Measurements from ENCODE around the gene ENKD1.

ENKD1 gene

GRCh38 chr16:67655363-67655762 is 11.2 kb downstream of the ENKD1 start:
- TF ChIP-seq POLR2A (IDR thresholded peaks at IDR 0.05; ENCODE audit: low read length) = no peak

GRCh38 chr16:67654403-67654911 is 12.1 kb downstream of the ENKD1 start:
- no peak for TF ChIP-seq POLR2A (IDR thresholded peaks at IDR 0.05; ENCODE audit: low read length)
- TF ChIP-seq GATA1 (IDR thresholded peaks at IDR 0.05; ENCODE audit: low read depth, low read length) = no peak

More at GRCh38 chr16:67655363-67655762, 11.2 kb downstream of the ENKD1 start:
- no peak for DNase-seq

GRCh38 chr16:67653789-67654402 is 12.7 kb downstream of the ENKD1 start:
- TF ChIP-seq POLR2A (IDR thresholded peaks at IDR 0.05; ENCODE audit: low read length) = no peak
- no peak for TF ChIP-seq GATA1 (IDR thresholded peaks at IDR 0.05; ENCODE audit: low read depth, low read length)
- no peak for DNase-seq

More at GRCh38 chr16:67654403-67654911, 12.1 kb downstream of the ENKD1 start:
- DNase-seq = no peak

- DNase-seq = no peak
- TF ChIP-seq POLR2A (IDR thresholded peaks at IDR 0.05; ENCODE audit: low read length) = no peak
- TF ChIP-seq GATA1 (IDR thresholded peaks at IDR 0.05; ENCODE audit: low read depth, low read length) = no peak
These were observed 13.3 kb downstream of the ENKD1 start for GRCh38 chr16:67653128-67653788.

GRCh38 chr16:67652578-67653127 is 13.9 kb downstream of the ENKD1 start:
- DNase-seq = peak; percentile 65 to 74
- no peak for TF ChIP-seq GATA1 (IDR thresholded peaks at IDR 0.05; ENCODE audit: low read depth, low read length)
- no peak for TF ChIP-seq POLR2A (IDR thresholded peaks at IDR 0.05; ENCODE audit: low read length)

- no peak for TF ChIP-seq GATA1 (IDR thresholded peaks at IDR 0.05; ENCODE audit: low read depth, low read length)
- TF ChIP-seq POLR2A (IDR thresholded peaks at IDR 0.05; ENCODE audit: low read length) = no peak
- no peak for DNase-seq
These were observed 14.7 kb downstream of the ENKD1 start for GRCh38 chr16:67651847-67652246.

GRCh38 chr16:67651039-67651438 is 15.5 kb downstream of the ENKD1 start:
- DNase-seq = no peak
- TF ChIP-seq POLR2A (IDR thresholded peaks at IDR 0.05; ENCODE audit: low read length) = no peak
- no peak for TF ChIP-seq GATA1 (IDR thresholded peaks at IDR 0.05; ENCODE audit: low read depth, low read length)

GRCh38 chr16:67650023-67650422 is 16.5 kb downstream of the ENKD1 start:
- TF ChIP-seq GATA1 (IDR thresholded peaks at IDR 0.05; ENCODE audit: low read depth, low read length) (no peak), POLR2A (IDR thresholded peaks at IDR 0.05; ENCODE audit: low read length) (no peak)
- no peak for DNase-seq

- TF ChIP-seq GATA1 (IDR thresholded peaks at IDR 0.05; ENCODE audit: low read depth, low read length) (no peak), POLR2A (IDR thresholded peaks at IDR 0.05; ENCODE audit: low read length) (no peak)
- DNase-seq = no peak
These were observed 17.0 kb downstream of the ENKD1 start for GRCh38 chr16:67649494-67649931.

GRCh38 chr16:67648764-67649407 is 17.7 kb downstream of the ENKD1 start:
- TF ChIP-seq GATA1 (IDR thresholded peaks at IDR 0.05; ENCODE audit: low read depth, low read length) = no peak
- TF ChIP-seq POLR2A (IDR thresholded peaks at IDR 0.05; ENCODE audit: low read length) = no peak
- no peak for DNase-seq

GRCh38 chr16:67648088-67648763 is 18.3 kb downstream of the ENKD1 start:
- TF ChIP-seq POLR2A (IDR thresholded peaks at IDR 0.05; ENCODE audit: low read length) (no peak), GATA1 (IDR thresholded peaks at IDR 0.05; ENCODE audit: low read depth, low read length) (no peak)
- no peak for DNase-seq

GRCh38 chr16:67647681-67648080 is 18.9 kb downstream of the ENKD1 start:
- DNase-seq = no peak
- TF ChIP-seq GATA1 (IDR thresholded peaks at IDR 0.05; ENCODE audit: low read depth, low read length) = no peak
- TF ChIP-seq POLR2A (IDR thresholded peaks at IDR 0.05; ENCODE audit: low read length) = no peak

- no peak for TF ChIP-seq POLR2A (IDR thresholded peaks at IDR 0.05; ENCODE audit: low read length)
- TF ChIP-seq GATA1 (IDR thresholded peaks at IDR 0.05; ENCODE audit: low read depth, low read length) = no peak
- no peak for DNase-seq
These were observed 19.4 kb downstream of the ENKD1 start for GRCh38 chr16:67647111-67647651.

Data from erythroblast (primary cell).